Sigmoid colon (tissue), 4 donors: ENCODE measurements around the gene NEUROG3.

Experiments
- CTCF ChIP-seq, 4 experiments: fragments of 450-650 bp in 3 of 4; fragments of 200-600 bp in 1 of 4; IDR thresholded peaks; one replicate each; pipeline ENCODE4 v1.5.1; 2016 to 2019; ENCODE audit warnings: antibody characterized with exemption in 4 of 4, mild to moderate bottlenecking in 3 of 4, moderate library complexity in 2 of 4
- POLR2A ChIP-seq, 2 donors: fragments of 450-650 bp; IDR thresholded peaks; one replicate each; pipeline ENCODE4 v1.6.1; 2016; ENCODE audit warnings: antibody characterized with exemption in 2 of 2, mild to moderate bottlenecking in 2 of 2, moderate library complexity in 2 of 2
- POLR2AphosphoS5 ChIP-seq, 4 donors: sonication (generic); formaldehyde crosslinking; IDR thresholded peaks; one replicate each; pipeline ENCODE4 v1.6.1; 2017; ENCODE audit warnings: antibody characterized with exemption in 4 of 4

GRCh38 chr10:69541463-69541862, 31.8 kb downstream of the NEUROG3 start:
- TF ChIP-seq CTCF (IDR thresholded peaks at IDR 0.05) (no peak), POLR2A (IDR thresholded peaks at IDR 0.05) (no peak), POLR2AphosphoS5 (IDR thresholded peaks at IDR 0.05) (no peak)
